Neuronal stem cell (in vitro differentiated cells): ENCODE measurements around the gene EEF2.

Experiments used
- DNase-seq: peaks from one replicate; pipeline ENCODE4 v3.0.0-alpha.2; 2013; ENCODE audit warnings: low spot score
- H2AFZ ChIP-seq: one replicate; pipeline ENCODE4 v1.6.1; 2013; ENCODE audit warnings: mild to moderate bottlenecking, low read length, inconsistent platforms
- H2AK5ac ChIP-seq: 2 replicates; pipeline ENCODE4 v1.6.1; 2013; ENCODE audit warnings: low read depth, mild to moderate bottlenecking, inconsistent platforms, low read length, moderate library complexity, mixed read lengths
- H2BK120ac ChIP-seq: 2 replicates; pipeline ENCODE4 v1.6.1; 2013; ENCODE audit warnings: low read depth, mild to moderate bottlenecking, inconsistent platforms, low read length, moderate library complexity, mixed read lengths
- H2BK12ac ChIP-seq: one replicate; pipeline ENCODE4 v1.6.1; 2013; ENCODE audit warnings: low read length, inconsistent platforms
- H2BK15ac ChIP-seq: 2 replicates; pipeline ENCODE4 v1.6.1; 2013; ENCODE audit warnings: mild to moderate bottlenecking, low read length, inconsistent platforms, mixed read lengths
- H2BK5ac ChIP-seq: one replicate; pipeline ENCODE4 v1.6.1; 2013; ENCODE audit warnings: inconsistent platforms, mild to moderate bottlenecking, low read length, moderate library complexity
- H3K14ac ChIP-seq: one replicate; pipeline ENCODE4 v1.6.1; 2013; ENCODE audit warnings: low read length, inconsistent platforms
- H3K18ac ChIP-seq: 2 replicates; pipeline ENCODE4 v1.6.1; 2013; ENCODE audit warnings: low read length, inconsistent platforms
- H3K23ac ChIP-seq: 2 replicates; pipeline ENCODE4 v1.6.1; 2013; ENCODE audit warnings: low read depth, mild to moderate bottlenecking, mixed read lengths, low read length, inconsistent platforms; ENCODE audit not compliant: poor library complexity
- H3K27ac ChIP-seq: replicated peaks from 3 replicates; pipeline ENCODE4 v1.5.1; 2013; ENCODE audit warnings: low read length, inconsistent platforms
- H3K27me3 ChIP-seq, 3 experiments: 2 replicates each; pipeline ENCODE4 v1.6.1; 2013; ENCODE audit warnings: low read length in 3 of 3, mild to moderate bottlenecking in 2 of 3, inconsistent platforms in 1 of 3, low read depth in 1 of 3, mixed read lengths in 1 of 3, moderate library complexity in 1 of 3; ENCODE audit not compliant: control insufficient read depth in 3 of 3, insufficient read depth in 3 of 3
- H3K36me3 ChIP-seq, 2 donors: replicated peaks in 1 of 2; 2 replicates each; pipeline ENCODE4 v1.6.1; 2013; ENCODE audit warnings: low read length in 2 of 2; ENCODE audit not compliant: control insufficient read depth in 2 of 2, insufficient read depth in 2 of 2
- H3K4ac ChIP-seq: 2 replicates; pipeline ENCODE4 v1.6.1; 2013; ENCODE audit warnings: inconsistent platforms, mild to moderate bottlenecking, low read length, moderate library complexity
- H3K4me1 ChIP-seq, 2 donors: 1 replicate in 1 of 2; 2 replicates in 1 of 2; pipeline ENCODE4 v1.6.1; 2013; ENCODE audit warnings: low read length in 2 of 2, low read depth in 1 of 2; ENCODE audit not compliant: control insufficient read depth in 2 of 2, insufficient read depth in 1 of 2
- H3K4me2 ChIP-seq: one replicate; pipeline ENCODE4 v1.6.1; 2013; ENCODE audit warnings: mild to moderate bottlenecking, low read length, inconsistent platforms; ENCODE audit not compliant: insufficient read depth, poor library complexity, severe bottlenecking
- H3K4me3 ChIP-seq, 2 donors: 2 replicates each; pipeline ENCODE4 v1.5.1; 2013; ENCODE audit warnings: low read length in 2 of 2, mild to moderate bottlenecking in 2 of 2, inconsistent platforms in 1 of 2, moderate library complexity in 1 of 2
- H3K79me1 ChIP-seq: one replicate; pipeline ENCODE4 v1.6.1; 2013; ENCODE audit warnings: low read depth, mild to moderate bottlenecking, inconsistent platforms, low read length, moderate library complexity
- H3K9ac ChIP-seq: one replicate; pipeline ENCODE4 v1.6.1; 2013; ENCODE audit warnings: mild to moderate bottlenecking, low read depth, low read length, inconsistent platforms; ENCODE audit not compliant: poor library complexity
- H3K9me3 ChIP-seq, 2 donors: replicated peaks in 1 of 2; 2 replicates each; pipeline versions ENCODE3 to v1.6.1; 2013; ENCODE audit warnings: low read length in 2 of 2, mild to moderate bottlenecking in 2 of 2, inconsistent platforms in 1 of 2, low read depth in 1 of 2, mixed read lengths in 1 of 2, moderate library complexity in 1 of 2; ENCODE audit not compliant: control insufficient read depth in 2 of 2, insufficient read depth in 1 of 2
- H4K8ac ChIP-seq: one replicate; pipeline ENCODE4 v1.6.1; 2013; ENCODE audit warnings: low read depth, mild to moderate bottlenecking, inconsistent platforms, low read length, moderate library complexity
- H4K91ac ChIP-seq: one replicate; pipeline ENCODE4 v1.6.1; 2013; ENCODE audit warnings: low read length, low read depth, mild to moderate bottlenecking, inconsistent platforms; ENCODE audit not compliant: poor library complexity
- WGBS, 2 donors: extraction: QIAGEN DNeasy Blood & Tissue Kit; methylation state at CpG; one replicate each; pipeline ENCODE4 v1.1.7; 2013; ENCODE audit warnings: missing lambda C conversion rate in 2 of 2, mixed read lengths in 1 of 2; ENCODE audit not compliant: insufficient read length in 2 of 2, insufficient replicate concordance in 1 of 2; ENCODE audit errors: extremely low coverage in 2 of 2; 5-methylcytosine and 5-hydroxymethylcytosine counted together

EEF2 gene

GRCh38 chr19:3970808-3971598, 14.3 kb downstream of the EEF2 start, which contains the start of gene DAPK3:
Gene DAPK3, minus strand, starts transcription at chr19:3971099. Its CDS starts 1,364 bp downstream, at chr19:3969735.
- peak within 1 kb of the TSS; percentile 95 for H3K23ac ChIP-seq
- H3K9me3 ChIP-seq = no peaks in the 10 kb centered on the region
- no CpG with 5 or more reads among the region's 73 CpGs for WGBS, 2 donors
- H3K79me1 ChIP-seq = peaks cover 10% of the 10 kb centered on the region
- peak within 1 kb of the TSS; percentile 82 for H3K27ac ChIP-seq
- H3K27me3 ChIP-seq = no peaks in the 10 kb centered on the region
- peak; percentile 95 for DNase-seq
- peak within 1 kb of the TSS; percentile 75 for H3K4me2 ChIP-seq
- no peak within 1 kb of the TSS for H2BK120ac ChIP-seq
- peaks cover 24 to 42% of the 10 kb centered on the region in 2 donors for H3K36me3 ChIP-seq
- no peak within 1 kb of the TSS for H3K4ac ChIP-seq
- H3K18ac ChIP-seq = peak within 1 kb of the TSS; percentile 99
- H3K9ac ChIP-seq = peak within 1 kb of the TSS; percentile 97
- H3K14ac ChIP-seq = peak within 1 kb of the TSS; percentile 97
- peaks cover 19 to 25% of the 10 kb centered on the region in 2 donors for H3K4me1 ChIP-seq
- peak within 1 kb of the TSS; percentile 92 for H2AFZ ChIP-seq
- H4K8ac ChIP-seq = no peak within 1 kb of the TSS
- peak within 1 kb of the TSS; percentile 93 for H2BK15ac ChIP-seq
- peak within 1 kb of the TSS; percentile 92 for H2AK5ac ChIP-seq
- no peak within 1 kb of the TSS for H4K91ac ChIP-seq
- peak within 1 kb of the TSS; percentile 99 for H2BK5ac ChIP-seq
- peak within 1 kb of the TSS; percentile 88 to 91 for H3K4me3 ChIP-seq
- no peak within 1 kb of the TSS for H2BK12ac ChIP-seq

- H2AK5ac ChIP-seq = peak overlapping the region; percentile 92
- H3K9ac ChIP-seq = peak overlapping the region; percentile 97
- H3K27me3 ChIP-seq = no peaks in the 10 kb centered on the region
- peak overlapping the region; percentile 82 for H3K27ac ChIP-seq
- H4K91ac ChIP-seq = no peak overlapping the region
- peak overlapping the region; percentile 88 to 91 for H3K4me3 ChIP-seq
- WGBS, 2 donors = no CpG with 5 or more reads among the region's 22 CpGs
- H2BK120ac ChIP-seq = no peak overlapping the region
- peak overlapping the region; percentile 93 for H2BK15ac ChIP-seq
- H3K9me3 ChIP-seq = no peaks in the 10 kb centered on the region
- H4K8ac ChIP-seq = no peak overlapping the region
- H3K4me1 ChIP-seq = peaks cover 19 to 25% of the 10 kb centered on the region in 2 donors
- H3K14ac ChIP-seq = peak overlapping the region; percentile 97
- H2AFZ ChIP-seq = peak overlapping the region; percentile 92
- peak overlapping the region; percentile 99 for H2BK5ac ChIP-seq
- H3K4me2 ChIP-seq = peak overlapping the region; percentile 75
- H3K4ac ChIP-seq = no peak overlapping the region
- DNase-seq = no peak
- H3K36me3 ChIP-seq = peaks cover 24 to 42% of the 10 kb centered on the region in 2 donors
- H3K23ac ChIP-seq = peak overlapping the region; percentile 95
- H2BK12ac ChIP-seq = no peak overlapping the region
- peaks cover 10% of the 10 kb centered on the region for H3K79me1 ChIP-seq
- H3K18ac ChIP-seq = peak overlapping the region; percentile 99
Measured at GRCh38 chr19:3970313-3970807, 14.9 kb downstream of the EEF2 start.

- no peak overlapping the region for H2BK120ac ChIP-seq
- H3K9me3 ChIP-seq = no peaks in the 10 kb centered on the region
- peaks cover 14% of the 10 kb centered on the region for H3K79me1 ChIP-seq
- H2AK5ac ChIP-seq = no peak overlapping the region
- H3K23ac ChIP-seq = no peak overlapping the region
- H2BK15ac ChIP-seq = no peak overlapping the region
- no peak overlapping the region for H4K8ac ChIP-seq
- no peak overlapping the region for H4K91ac ChIP-seq
- peaks cover 26 to 43% of the 10 kb centered on the region in 2 donors for H3K36me3 ChIP-seq
- whole genome bisulfite sequencing, 2 donors = no CpG with 5 or more reads among the region's 23 CpGs
- no peak overlapping the region for H2AFZ ChIP-seq
- peak overlapping the region; percentile 19 for H3K18ac ChIP-seq
- peak overlapping the region; percentile 17 for H3K9ac ChIP-seq
- peak overlapping the region; percentile 99 for H2BK5ac ChIP-seq
- H3K4me2 ChIP-seq = peak overlapping the region; percentile 75
- peaks cover 19 to 25% of the 10 kb centered on the region in 2 donors for H3K4me1 ChIP-seq
- peak; percentile 33 for DNase-seq
- no peak overlapping the region for H3K4ac ChIP-seq
- H3K4me3 ChIP-seq = peak overlapping the region; percentile 88 to 91
- no peak overlapping the region for H3K14ac ChIP-seq
- no peaks in the 10 kb centered on the region for H3K27me3 ChIP-seq
- peak overlapping the region; percentile 82 for H3K27ac ChIP-seq
- no peak overlapping the region for H2BK12ac ChIP-seq
Measured at GRCh38 chr19:3969435-3970312, 15.6 kb downstream of the EEF2 start.
